ENCODE data around the gene AGO1.
"Not testable (repeated sequence)": the region's sequence is repeated elsewhere in the genome, so short reads cannot be mapped to it uniquely, and the experiment has no call there.

AGO1 gene

GRCh38 chr1:35869245-35869950, 13.6 kb upstream of the AGO1 start:
- DNase-seq (ENCODE audit: low read depth in 2 of 2), result not testable (repeated sequence)

GRCh38 chr1:35870651-35871309, 12.2 kb upstream of the AGO1 start:
- no peak for DNase-seq (ENCODE audit: low read depth in 2 of 2)

- no peak for DNase-seq (ENCODE audit: low read depth in 2 of 2)
Measured at GRCh38 chr1:35873243-35873750, 9.7 kb upstream of the AGO1 start.

- not testable (repeated sequence) for DNase-seq (ENCODE audit: low read depth in 2 of 2)
Measured at GRCh38 chr1:35874115-35874514, 8.9 kb upstream of the AGO1 start.

GRCh38 chr1:35876988-35877387, 6.0 kb upstream of the AGO1 start:
- no peak for DNase-seq (ENCODE audit: low read depth in 2 of 2)

GRCh38 chr1:35881850-35882273, 1.1 kb upstream of the AGO1 start:
- DNase-seq (ENCODE audit: low read depth in 2 of 2), result no peak

- DNase-seq (ENCODE audit: low read depth in 2 of 2), result no peak
Measured at GRCh38 chr1:35882586-35882944, 444 bp upstream of the AGO1 start.

- peak; percentile 20 to 35 for DNase-seq (ENCODE audit: low read depth in 2 of 2)
Measured at GRCh38 chr1:35883635-35884101, 659 bp downstream of the AGO1 start.

GRCh38 chr1:35884934-35885333, 1.9 kb downstream of the AGO1 start:
- DNase-seq (ENCODE audit: low read depth in 2 of 2), result no peak

- DNase-seq (ENCODE audit: low read depth in 2 of 2), result no peak
Measured at GRCh38 chr1:35885961-35886558, 3.1 kb downstream of the AGO1 start.

- no peak for DNase-seq (ENCODE audit: low read depth in 2 of 2)
Measured at GRCh38 chr1:35886577-35887431, 3.8 kb downstream of the AGO1 start.

- no peak for DNase-seq (ENCODE audit: low read depth in 2 of 2)
Measured at GRCh38 chr1:35887508-35887907, 4.5 kb downstream of the AGO1 start.

GRCh38 chr1:35888255-35888654, 5.2 kb downstream of the AGO1 start:
- no peak for DNase-seq (ENCODE audit: low read depth in 2 of 2)

GRCh38 chr1:35888981-35889380, 6.0 kb downstream of the AGO1 start:
- not testable (repeated sequence) for DNase-seq (ENCODE audit: low read depth in 2 of 2)

- DNase-seq (ENCODE audit: low read depth in 2 of 2), result no peak
Measured at GRCh38 chr1:35893051-35893879, 10.3 kb downstream of the AGO1 start.

GRCh38 chr1:35894183-35894582, 11.2 kb downstream of the AGO1 start:
- no peak for DNase-seq (ENCODE audit: low read depth in 2 of 2)

GRCh38 chr1:35894656-35895055, 11.6 kb downstream of the AGO1 start:
- no peak for DNase-seq (ENCODE audit: low read depth in 2 of 2)

GRCh38 chr1:35899941-35900340, 16.9 kb downstream of the AGO1 start:
- DNase-seq (ENCODE audit: low read depth in 2 of 2), result no peak

GRCh38 chr1:35901235-35901634, 18.2 kb downstream of the AGO1 start:
- DNase-seq (ENCODE audit: low read depth in 2 of 2), result no peak

GRCh38 chr1:35902671-35903070, 19.7 kb downstream of the AGO1 start:
- no peak for DNase-seq (ENCODE audit: low read depth in 2 of 2)

- no peak for DNase-seq (ENCODE audit: low read depth in 2 of 2)
Measured at GRCh38 chr1:35914717-35915116, 31.7 kb downstream of the AGO1 start.
